GM11168 (cell line): Measurements from ENCODE around the gene SYMPK.
"Not testable (repeated sequence)": the region's sequence is repeated elsewhere in the genome, so short reads cannot be mapped to it uniquely, and the experiment has no call there.

Experiments used
- in situ Hi-C: fragments of 300-500 bp; cut with MboI; formaldehyde crosslinking; loops from one replicate; pipeline ENCODE4 v1.12.0; 2022; ENCODE audit warnings: low sequenced_read_pairs; ENCODE audit not compliant: unreplicated experiment

The SYMPK gene

GRCh38 chr19:45814166-45814780 lies 48.7 kb downstream of the SYMPK start:
- in situ Hi-C loops: no loop called here

- in situ Hi-C loops: no loop called here
These were observed 50.6 kb downstream of the SYMPK start for GRCh38 chr19:45812297-45812696.

- in situ Hi-C loops: no loop called here
These were observed 53.2 kb downstream of the SYMPK start for GRCh38 chr19:45809643-45810159.

GRCh38 chr19:45805719-45806118 lies 57.2 kb downstream of the SYMPK start:
- in situ Hi-C loops: no loop called here

GRCh38 chr19:45804959-45805230 lies 58.1 kb downstream of the SYMPK start:
- in situ Hi-C loops: no loop called here

- in situ Hi-C loops: no loop called here
These were observed 58.6 kb downstream of the SYMPK start for GRCh38 chr19:45804140-45804958.

GRCh38 chr19:45801603-45802175 lies 61.3 kb downstream of the SYMPK start:
- in situ Hi-C loops: no loop called here

- in situ Hi-C loops: no loop called here
These were observed 62.8 kb downstream of the SYMPK start for GRCh38 chr19:45800070-45800553.

- in situ Hi-C loops: not testable (repeated sequence)
These were observed 63.4 kb downstream of the SYMPK start for GRCh38 chr19:45799541-45799940.

GRCh38 chr19:45798995-45799517 lies 63.9 kb downstream of the SYMPK start:
- in situ Hi-C loops: no loop called here

GRCh38 chr19:45794627-45795026 lies 68.3 kb downstream of the SYMPK start:
- in situ Hi-C loops: no loop called here

- in situ Hi-C loops: no loop called here
These were observed 69.1 kb downstream of the SYMPK start for GRCh38 chr19:45793876-45794275.

GRCh38 chr19:45793178-45793564 lies 69.8 kb downstream of the SYMPK start:
- in situ Hi-C loops: no loop called here

- in situ Hi-C loops: no loop called here
These were observed 70.3 kb downstream of the SYMPK start, which contains the start of gene DMWD for GRCh38 chr19:45792470-45793177. Gene DMWD, minus strand, starts transcription at chr19:45792845. Its CDS starts 89 bp downstream, at chr19:45792756.

- in situ Hi-C loops: no loop called here
These were observed 71.0 kb downstream of the SYMPK start for GRCh38 chr19:45791744-45792469.

- in situ Hi-C loops: no loop called here
These were observed 72.0 kb downstream of the SYMPK start for GRCh38 chr19:45790942-45791341.

GRCh38 chr19:45789035-45789786 lies 73.7 kb downstream of the SYMPK start:
- in situ Hi-C loops: no loop called here

GRCh38 chr19:45786533-45786894 lies 76.4 kb downstream of the SYMPK start:
- in situ Hi-C loops: no loop called here
